Kidney capillary endothelial cell (primary cell): ENCODE data around the gene CSRP2.

Experiments used
- DNase-seq: peaks from one replicate; pipeline ENCODE4 v3.0.0-alpha.2; 2018; ENCODE audit warnings: low spot score

CSRP2 gene

GRCh38 chr12:76891609-76892008 lies 12.8 kb upstream of the CSRP2 start:
- DNase-seq: no peak

GRCh38 chr12:76890151-76891143 lies 11.6 kb upstream of the CSRP2 start:
- no peak for DNase-seq

GRCh38 chr12:76888775-76889174 lies 10.0 kb upstream of the CSRP2 start:
- no peak for DNase-seq

GRCh38 chr12:76883811-76884210 lies 5.0 kb upstream of the CSRP2 start:
- no peak for DNase-seq

GRCh38 chr12:76883151-76883550 lies 4.3 kb upstream of the CSRP2 start:
- no peak for DNase-seq

GRCh38 chr12:76882367-76882766 lies 3.5 kb upstream of the CSRP2 start:
- no peak for DNase-seq

- DNase-seq: no peak
Observed at GRCh38 chr12:76881142-76881541, 2.3 kb upstream of the CSRP2 start.

GRCh38 chr12:76880519-76881023 lies 1.8 kb upstream of the CSRP2 start:
- no peak for DNase-seq

- no peak for DNase-seq
Observed at GRCh38 chr12:76879710-76880518, 1.1 kb upstream of the CSRP2 start.

GRCh38 chr12:76878099-76878898 lies 520 bp downstream of the CSRP2 start:
- no peak for DNase-seq

GRCh38 chr12:76876696-76877229 lies 2.1 kb downstream of the CSRP2 start:
- no peak for DNase-seq

- DNase-seq: no peak
Observed at GRCh38 chr12:76874491-76875190, 4.2 kb downstream of the CSRP2 start.

- DNase-seq: no peak
Observed at GRCh38 chr12:76874027-76874426, 4.8 kb downstream of the CSRP2 start.

GRCh38 chr12:76872415-76872814 lies 6.4 kb downstream of the CSRP2 start:
- no peak for DNase-seq

GRCh38 chr12:76871742-76872141 lies 7.1 kb downstream of the CSRP2 start:
- no peak for DNase-seq

- no peak for DNase-seq
Observed at GRCh38 chr12:76871082-76871481, 7.7 kb downstream of the CSRP2 start.

- no peak for DNase-seq
Observed at GRCh38 chr12:76866726-76867125, 12.1 kb downstream of the CSRP2 start.

- DNase-seq: no peak
Observed at GRCh38 chr12:76866151-76866567, 12.7 kb downstream of the CSRP2 start.

- no peak for DNase-seq
Observed at GRCh38 chr12:76864791-76865400, 13.9 kb downstream of the CSRP2 start.

- no peak for DNase-seq
Observed at GRCh38 chr12:76863837-76864236, 15.0 kb downstream of the CSRP2 start.
